ENCODE measurements around the gene DCAF10. TPM values are rescaled to one million over a fixed set of nuclear protein-coding genes. Genes with fewer than 3 reads are reported as not detected.

DCAF10 gene
- total and polyA plus RNA-seq, 2 of the 13 experiments (the other 11 are each of a cell fraction or from before 2014, with no cell fraction given): 9.2 to 20.3 TPM

DNA sequence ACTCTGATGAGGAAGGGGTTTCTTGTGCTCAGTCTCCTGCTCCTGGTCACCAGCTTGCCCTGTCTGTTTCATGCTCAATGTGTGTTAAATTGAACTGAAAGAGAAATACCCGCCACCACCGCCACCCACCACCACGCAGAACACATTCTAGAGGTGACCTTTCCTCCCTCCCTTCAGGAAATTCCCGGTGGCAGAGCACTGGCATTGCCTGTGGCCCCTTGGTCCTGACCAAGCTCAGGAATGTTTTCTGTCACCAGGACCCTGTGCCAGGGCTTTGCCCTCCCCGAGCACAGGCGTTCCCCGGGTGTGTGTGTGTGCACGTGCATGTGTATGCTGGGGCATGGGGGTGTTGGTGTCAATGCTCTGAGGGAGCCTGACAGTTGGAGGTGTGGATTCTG, 113.6 kb downstream of the DCAF10 start (continued):
- TF ChIP-seq, protein P1, sequence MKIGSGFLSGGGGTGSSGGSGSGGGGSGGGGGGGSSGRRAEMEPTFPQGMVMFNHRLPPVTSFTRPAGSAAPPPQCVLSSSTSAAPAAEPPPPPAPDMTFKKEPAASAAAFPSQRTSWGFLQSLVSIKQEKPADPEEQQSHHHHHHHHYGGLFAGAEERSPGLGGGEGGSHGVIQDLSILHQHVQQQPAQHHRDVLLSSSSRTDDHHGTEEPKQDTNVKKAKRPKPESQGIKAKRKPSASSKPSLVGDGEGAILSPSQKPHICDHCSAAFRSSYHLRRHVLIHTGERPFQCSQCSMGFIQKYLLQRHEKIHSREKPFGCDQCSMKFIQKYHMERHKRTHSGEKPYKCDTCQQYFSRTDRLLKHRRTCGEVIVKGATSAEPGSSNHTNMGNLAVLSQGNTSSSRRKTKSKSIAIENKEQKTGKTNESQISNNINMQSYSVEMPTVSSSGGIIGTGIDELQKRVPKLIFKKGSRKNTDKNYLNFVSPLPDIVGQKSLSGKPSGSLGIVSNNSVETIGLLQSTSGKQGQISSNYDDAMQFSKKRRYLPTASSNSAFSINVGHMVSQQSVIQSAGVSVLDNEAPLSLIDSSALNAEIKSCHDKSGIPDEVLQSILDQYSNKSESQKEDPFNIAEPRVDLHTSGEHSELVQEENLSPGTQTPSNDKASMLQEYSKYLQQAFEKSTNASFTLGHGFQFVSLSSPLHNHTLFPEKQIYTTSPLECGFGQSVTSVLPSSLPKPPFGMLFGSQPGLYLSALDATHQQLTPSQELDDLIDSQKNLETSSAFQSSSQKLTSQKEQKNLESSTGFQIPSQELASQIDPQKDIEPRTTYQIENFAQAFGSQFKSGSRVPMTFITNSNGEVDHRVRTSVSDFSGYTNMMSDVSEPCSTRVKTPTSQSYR (CRISPR knock-in tag; IDR thresholded peaks at IDR 0.05; ENCODE audit: borderline replicate concordance): no peak
- TF ChIP-seq AGO2 (optimal IDR thresholded peaks at IDR 0.05; ENCODE audit: low read depth, low read length): peak; percentile 73
- TF ChIP-seq POLR2A (IDR thresholded peaks at IDR 0.05; ENCODE audit: insufficient read depth in 1 of 2, low read depth in 2 of 2, low read length in 2 of 2): 0 out of 4 replicates have a peak, but pooled peaks of 1 of the 2 experiments have one; percentile 11

- DNase-seq (ENCODE audit: low spot score): no peak
- POLR2A ChIA-PET: interaction anchor here (1.4 kb wide), 1 partner anchor 156 kb away, joined by 3 read pairs; no protein-coding TSS in a partner anchor
- intact Hi-C loops (cut with micrococcal nuclease; ENCODE audit: unreplicated experiment): loop anchor here (5.0 kb wide), 3 partner anchors 52 to 447 kb away; no protein-coding TSS in a partner anchor
Observed at GRCh38 chr9:37914701-37915358, 114.2 kb downstream of the DCAF10 start.

More at GRCh38 chr9:37914701-37915358, 114.2 kb downstream of the DCAF10 start:
- Histone ChIP-seq H3K27ac (ENCODE audit: extremely low read length, insufficient read depth, low read length) (no peak overlapping the region), H3K4me3 (replicated peaks in 1 of 3; ENCODE audit: insufficient read depth in 1 of 3, low read depth in 2 of 3, low read length in 3 of 3) (no peak overlapping the region), H3K9me3 (ENCODE audit: low read length) (no peaks in the 10 kb centered on the region), H3K9ac (ENCODE audit: insufficient read depth, low read depth, low read length) (no peak overlapping the region), H4K20me1 (ENCODE audit: insufficient read depth, low read length) (no peaks in the 10 kb centered on the region), H2AFZ (ENCODE audit: low read length) (no peak overlapping the region), H3K4me2 (ENCODE audit: low read depth, low read length) (no peak overlapping the region), H3K27me3 (ENCODE audit: control insufficient read depth in 1 of 2, insufficient read depth in 2 of 2, low read length in 2 of 2) (no peaks in the 10 kb centered on the region), H3K4me1 (ENCODE audit: insufficient read depth, low read length) (peaks cover 5% of the 10 kb centered on the region), H3K79me2 (ENCODE audit: insufficient read depth, low read length) (no peaks in the 10 kb centered on the region), H3K36me3 (replicated peaks in 1 of 2; ENCODE audit: control insufficient read depth in 1 of 2, insufficient read depth in 2 of 2, low read length in 2 of 2) (peaks cover 18 to 25% of the 10 kb centered on the region in 2 experiments; a peak in 4 of 5 replicates)
- no TSS peak for BruUV-seq (replicated peaks)
- CTCF ChIA-PET (ENCODE audit: low intra/inter-chr PET ratio, low total read pairs): interaction anchor here (0.7 to 2.9 kb wide), 2 partner anchors 12 to 173 kb away, joined by 3 to 16 read pairs; no protein-coding TSS in a partner anchor
- ATAC-seq: no peak
- no peak for FAIRE-seq
- WGBS (ENCODE audit: low lambda C conversion rate): 95% methylated on average over 11 of the region's 11 CpGs
- in situ Hi-C loops (cut with HindIII; ENCODE audit: extremely low pct_ligation_motif_present, low pct_unique_long_range_greater_than_20kb): loop anchor here (5.0 to 25.0 kb wide), 2 partner anchors 247 to 428 kb away; partner anchors contain the start of gene POLR1E
- no peak for TF ChIP-seq AKNA (CRISPR knock-in tag; IDR thresholded peaks at IDR 0.05; ENCODE audit: borderline replicate concordance)
- TF ChIP-seq POLR2G (IDR thresholded peaks at IDR 0.05; ENCODE audit: low read depth, low read length): 0 out of 2 replicates have a peak, but pooled peaks have one; percentile 37
- no peak for TF ChIP-seq FIP1L1 (IDR thresholded peaks at IDR 0.05; ENCODE audit: borderline replicate concordance, insufficient read depth, low read depth, low read length)
- TF ChIP-seq ZNF850 (CRISPR knock-in tag; conservative IDR thresholded peaks at IDR 0.05): no peak
- peak; percentile 96 for TF ChIP-seq RBM22 (optimal IDR thresholded peaks at IDR 0.05; ENCODE audit: low read length)
- TF ChIP-seq SSRP1 (CRISPR knock-in tag; IDR thresholded peaks at IDR 0.05): no peak

All from HepG2 (cell line).